Smooth muscle cell (in vitro differentiated cells): Measurements from ENCODE around the gene MAGI1. TPM values are rescaled to one million over a fixed set of nuclear protein-coding genes. Genes with fewer than 3 reads are reported as not detected.

Experiments used
- DNase-seq: peaks from one replicate; lab custom pipeline; 2025; ENCODE audit not compliant: unreplicated experiment; lab: John Stamatoyannopoulos, UW
- H2AFZ ChIP-seq: fragments of 200-600 bp; sonication (generic); 2 replicates; pipeline ENCODE4 v1.6.0; 2016; ENCODE audit warnings: antibody characterized with exemption, low read depth, mild to moderate bottlenecking
- H3F3A ChIP-seq: fragments of 200-600 bp; sonication (generic); 2 replicates; pipeline ENCODE4 v1.6.0; 2017; ENCODE audit warnings: antibody characterized with exemption, low read depth
- H3K27ac ChIP-seq: fragments of 200-600 bp; sonication (generic); 2 replicates; pipeline ENCODE4 v1.5.1; 2016; ENCODE audit warnings: low read depth, mild to moderate bottlenecking
- H3K27me3 ChIP-seq: fragments of 200-600 bp; sonication (generic); 2 replicates; pipeline ENCODE4 v1.6.1; 2016; ENCODE audit warnings: low read depth, mild to moderate bottlenecking
- H3K36me3 ChIP-seq: fragments of 200-600 bp; sonication (generic); 2 replicates; pipeline ENCODE4 v1.5.1; 2016; ENCODE audit warnings: low read depth
- H3K4me1 ChIP-seq: fragments of 200-600 bp; sonication (generic); 2 replicates; pipeline ENCODE4 v1.5.1; 2016; ENCODE audit warnings: low read depth
- H3K4me2 ChIP-seq: fragments of 200-600 bp; sonication (generic); 2 replicates; pipeline ENCODE4 v1.6.0; 2016; ENCODE audit warnings: mild to moderate bottlenecking
- H3K4me3 ChIP-seq: fragments of 200-600 bp; sonication (generic); 2 replicates; pipeline ENCODE4 v1.5.1; 2016; ENCODE audit warnings: mild to moderate bottlenecking
- H3K79me2 ChIP-seq: fragments of 200-600 bp; sonication (generic); 2 replicates; pipeline ENCODE4 v1.6.0; 2016; ENCODE audit warnings: low read depth, mild to moderate bottlenecking
- H3K9ac ChIP-seq: fragments of 200-600 bp; sonication (generic); 2 replicates; pipeline ENCODE4 v1.6.0; 2016; ENCODE audit warnings: low read depth
- H3K9me3 ChIP-seq: fragments of 200-600 bp; sonication (generic); replicated peaks from 2 replicates; pipeline ENCODE4 v1.5.1; 2016; ENCODE audit warnings: low read depth
- H4K20me1 ChIP-seq: fragments of 200-600 bp; sonication (generic); 2 replicates; pipeline ENCODE4 v1.6.0; 2016; ENCODE audit warnings: low read depth
- CTCF ChIP-seq: fragments of 200-600 bp; sonication (generic); IDR thresholded peaks from 2 replicates; pipeline ENCODE4 v1.5.1; 2017; ENCODE audit warnings: borderline replicate concordance, mild to moderate bottlenecking, antibody characterized with exemption; ENCODE audit not compliant: insufficient read depth, poor library complexity, severe bottlenecking
- WGBS: methylation state at CpG from one replicate; pipeline ENCODE4 v1.1.7; 2016; ENCODE audit warnings: low lambda C conversion rate; 5-methylcytosine and 5-hydroxymethylcytosine counted together
- polyA plus RNA-seq: library from polyadenylated mRNA; unstranded; fragments of >200 nt; fragmentation: Nextera tagmentation; extraction: Ambion mirVana; gene quantifications from 2 replicates; pipeline ENCODE4 v1.2.1, GENCODE V29; 2016
- total RNA-seq: library from RNA; depleted of rRNA; stranded (reverse); fragments of >200 nt; gene quantifications from 2 replicates; pipeline ENCODE4 v1.2.3, GENCODE V29; 2014

The MAGI1 gene
- total and polyA plus RNA-seq, 2 experiments from 2014 or later = 9.9 to 23.3 TPM

DNA sequence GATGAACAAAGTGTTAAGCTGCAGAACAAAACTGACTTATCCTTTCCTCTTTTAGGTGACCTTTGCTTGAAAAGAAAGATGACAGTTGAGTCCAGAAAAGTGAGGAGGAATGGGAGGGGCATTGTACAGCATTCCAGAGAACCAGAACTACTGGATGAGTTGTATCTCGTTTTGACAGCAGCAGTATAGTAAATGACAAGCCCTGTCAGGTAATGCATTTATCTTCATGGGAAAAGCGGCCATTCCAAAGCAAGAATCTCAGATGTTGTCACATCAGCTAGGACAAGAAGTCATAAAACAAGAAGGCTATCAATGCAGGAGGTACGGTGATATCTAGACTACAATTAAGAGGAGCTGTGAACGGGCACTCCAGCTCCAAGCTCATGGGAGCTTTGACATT, 421.5 kb downstream of the MAGI1 start:
- no peak for DNase-seq
- H3K36me3 ChIP-seq = no peaks in the 10 kb centered on the region
- 64% methylated on average over 4 of the region's 4 CpGs for WGBS
- no peaks in the 10 kb centered on the region for H3K27me3 ChIP-seq
- H3K4me2 ChIP-seq = no peak overlapping the region
- H2AFZ ChIP-seq = no peak overlapping the region
- H3K4me3 ChIP-seq = no peak overlapping the region
- no peaks in the 10 kb centered on the region for H3K9me3 ChIP-seq
- TF ChIP-seq CTCF = no peak
- no peak overlapping the region for H3K9ac ChIP-seq
- no peak overlapping the region for H3K27ac ChIP-seq
- peaks cover 88% of the 10 kb centered on the region for H4K20me1 ChIP-seq
- H3F3A ChIP-seq = no peaks in the 10 kb centered on the region
- peaks cover 3% of the 10 kb centered on the region for H3K79me2 ChIP-seq
- peaks cover 4% of the 10 kb centered on the region for H3K4me1 ChIP-seq

- peaks cover 3% of the 10 kb centered on the region for H3K79me2 ChIP-seq
- H4K20me1 ChIP-seq = peaks cover 82% of the 10 kb centered on the region
- H3K4me3 ChIP-seq = no peak overlapping the region
- TF ChIP-seq CTCF = no peak
- no peak overlapping the region for H2AFZ ChIP-seq
- no peak overlapping the region for H3K9ac ChIP-seq
- H3K27me3 ChIP-seq = no peaks in the 10 kb centered on the region
- no peaks in the 10 kb centered on the region for H3F3A ChIP-seq
- H3K4me1 ChIP-seq = peaks cover 4% of the 10 kb centered on the region
- DNase-seq = no peak
- H3K9me3 ChIP-seq = no peaks in the 10 kb centered on the region
- H3K36me3 ChIP-seq = no peaks in the 10 kb centered on the region
- no peak overlapping the region for H3K4me2 ChIP-seq
- no peak overlapping the region for H3K27ac ChIP-seq
- WGBS = 81% methylated on average over 1 of the region's 1 CpG
Observed at GRCh38 chr3:65616563-65616962, 422.2 kb downstream of the MAGI1 start.

GRCh38 chr3:65615329-65615728, 423.4 kb downstream of the MAGI1 start:
- peaks cover 4% of the 10 kb centered on the region for H3K4me1 ChIP-seq

More at GRCh38 chr3:65615329-65615728, 423.4 kb downstream of the MAGI1 start:
- H3K4me2 ChIP-seq = no peak overlapping the region
- H3K79me2 ChIP-seq = peaks cover 3% of the 10 kb centered on the region
- no peak for TF ChIP-seq CTCF
- H3K4me3 ChIP-seq = no peak overlapping the region
- no peak overlapping the region for H2AFZ ChIP-seq
- no peak overlapping the region for H3K9ac ChIP-seq
- DNase-seq = no peak
- no peaks in the 10 kb centered on the region for H3K9me3 ChIP-seq
- peaks cover 74% of the 10 kb centered on the region for H4K20me1 ChIP-seq
- H3K27me3 ChIP-seq = no peaks in the 10 kb centered on the region
- 89% methylated on average over 4 of the region's 4 CpGs for WGBS
- H3F3A ChIP-seq = no peaks in the 10 kb centered on the region
- no peaks in the 10 kb centered on the region for H3K36me3 ChIP-seq
- H3K27ac ChIP-seq = no peak overlapping the region
